ENCODE measurements around the gene MAP3K3. TPM values are rescaled to one million over a fixed set of nuclear protein-coding genes. Genes with fewer than 3 reads are reported as not detected.

Gene MAP3K3
- total and polyA plus RNA-seq, 10 of the 15 experiments (the other 5 are each of a cell fraction or from before 2014, with no cell fraction given), result 1.6 to 24.1 (median 15.0) TPM

DNA sequence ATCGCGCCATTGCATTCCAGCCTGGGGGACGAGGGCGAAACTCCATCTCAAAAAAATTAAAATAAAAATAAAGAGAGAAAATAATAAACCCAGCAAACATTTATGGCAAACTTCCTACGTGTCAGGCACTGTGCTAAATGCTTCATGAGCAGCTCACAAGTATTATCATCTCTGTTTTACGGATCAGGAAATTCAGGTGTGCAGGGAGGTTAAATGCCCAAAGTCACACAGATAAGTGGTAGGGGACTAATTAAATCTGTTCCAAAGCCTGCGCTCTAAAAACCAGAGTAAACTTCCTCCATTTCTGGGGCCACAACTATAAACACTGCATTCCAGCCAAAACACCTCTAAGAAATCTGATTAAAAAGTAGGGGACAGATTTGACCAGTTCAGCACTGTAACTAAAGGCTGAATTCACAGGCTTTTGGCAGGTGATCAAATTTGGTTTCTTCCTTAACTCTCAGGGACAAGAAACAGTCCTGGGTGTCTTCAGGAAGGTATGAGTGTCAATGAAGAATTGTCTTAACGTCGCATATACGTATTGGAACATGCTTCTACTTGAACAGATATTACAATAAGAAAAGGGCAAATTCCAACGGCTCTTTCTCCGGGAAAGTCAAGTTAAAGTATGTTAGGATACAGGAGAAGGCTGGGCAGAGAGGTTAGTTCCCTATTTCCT lies 118.4 kb downstream of the MAP3K3 start:
- H3K4me2 ChIP-seq (ENCODE audit: control insufficient read depth, insufficient read depth), result peak overlapping the region; percentile 84
- TSS peak; percentile 76 for BruUV-seq (replicated peaks)
- peak overlapping the region; percentile 96 for H3K4me3 ChIP-seq
- 31% methylated on average over 12 of the region's 12 CpGs for WGBS (ENCODE audit: insufficient coverage, insufficient replicate concordance, low lambda C conversion rate, missing lambda C conversion rate)
- CTCF ChIA-PET, result interaction anchor here (0.7 to 2.0 kb wide), 3 partner anchors 30 to 43 kb away, joined by 3 to 11 read pairs (median 3); no protein-coding TSS in a partner anchor
- in situ Hi-C loops (cut with MboI) (no loop called here), intact Hi-C loops (cut with micrococcal nuclease; ENCODE audit: unreplicated experiment) (loop anchor here (1.0 to 2.0 kb wide), 3 partner anchors 33 to 102 kb away; partner anchors contain the start of genes CCDC47 and SMARCD2)
- peak overlapping the region; percentile 97 for H3K27ac ChIP-seq (ENCODE audit: control insufficient read depth, insufficient read depth)
- H4K20me1 ChIP-seq (ENCODE audit: control insufficient read depth, insufficient read depth), result no peaks in the 10 kb centered on the region
- peaks cover under 1 to 2% of the 10 kb centered on the region in 2 experiments; a peak in 2 of 4 replicates for H3K36me3 ChIP-seq (ENCODE audit: control insufficient read depth in 2 of 2, insufficient read depth in 2 of 2, low read length in 1 of 2)
- H3K9me3 ChIP-seq (replicated peaks; ENCODE audit: control insufficient read depth, insufficient read depth, low read length), result no peaks in the 10 kb centered on the region
- TF ChIP-seq DPF2 (IDR thresholded peaks at IDR 0.05) (no peak), RELB (IDR thresholded peaks at IDR 0.05; ENCODE audit: low read depth) (0 out of 2 replicates have a peak, but pooled peaks have one; percentile 11)
- DNase-seq (ENCODE audit: low read depth, low spot score) (no peak), FAIRE-seq (peak; percentile 52), ATAC-seq (no peak; the same call in 2 of the 3 replicates)
- H2AFZ ChIP-seq (ENCODE audit: control insufficient read depth, low read depth, low read length), result peak overlapping the region; percentile 80
- POLR2A ChIA-PET, result interaction anchor here (0.6 to 3.2 kb wide), 15 partner anchors 13 to 190 kb away, joined by 3 to 49 read pairs (median 4); partner anchors contain the start of genes CCDC47, DDX42 and LIMD2
- peaks cover 11% of the 10 kb centered on the region for H3K4me1 ChIP-seq (ENCODE audit: control insufficient read depth, insufficient read depth, low read length)
- peak overlapping the region; percentile 97 for H3K9ac ChIP-seq (ENCODE audit: control insufficient read depth, insufficient read depth, low read length)
- RAD21 ChIA-PET (ENCODE audit: unreplicated experiment), result interaction anchor here (0.6 to 1.6 kb wide), 8 partner anchors 33 to 139 kb away, joined by 3 to 6 read pairs (median 3); partner anchors contain the start of genes CCDC47, DDX42 and TACO1
- SMC1A ChIA-PET (ENCODE audit: uncharacterized antibody, unreplicated experiment), result interaction anchor here (1.0 to 1.8 kb wide), 7 partner anchors 8 to 43 kb away, joined by 3 to 6 read pairs (median 4); no protein-coding TSS in a partner anchor
- H3K79me2 ChIP-seq (ENCODE audit: control insufficient read depth, insufficient read depth, low read length), result peaks cover 21% of the 10 kb centered on the region
- no peaks in the 10 kb centered on the region for H3K27me3 ChIP-seq (replicated peaks in 1 of 2; ENCODE audit: control insufficient read depth in 2 of 2, insufficient read depth in 2 of 2, low read length in 1 of 2)

Measured in GM12878 (cell line).